NCI-H187 treated with DMSO at 0.1 percent for 48 hours (cell line): ENCODE results near the gene WTAP.
"Not testable (repeated sequence)": the region's sequence is repeated elsewhere in the genome, so short reads cannot be mapped to it uniquely, and the experiment has no call there.

ENCODE experiments used
- DNase-seq: peaks from one replicate; lab custom pipeline; 2025; lab: John Stamatoyannopoulos, UW

WTAP gene

GRCh38 chr6:159762681-159763293 is 35.5 kb downstream of the WTAP start:
- DNase-seq = no peak

GRCh38 chr6:159766906-159767305 is 39.6 kb downstream of the WTAP start:
- no peak for DNase-seq

- DNase-seq = no peak
Measured at GRCh38 chr6:159769470-159769869, 42.2 kb downstream of the WTAP start.

- DNase-seq = no peak
Measured at GRCh38 chr6:159772196-159772595, 44.9 kb downstream of the WTAP start.

GRCh38 chr6:159777240-159777904 is 50.1 kb downstream of the WTAP start:
- no peak for DNase-seq

- DNase-seq = no peak
Measured at GRCh38 chr6:159778131-159778530, 50.8 kb downstream of the WTAP start.

- no peak for DNase-seq
Measured at GRCh38 chr6:159778542-159779103, 51.3 kb downstream of the WTAP start.

- no peak for DNase-seq
Measured at GRCh38 chr6:159788276-159788675, 61.0 kb downstream of the WTAP start.

- DNase-seq = no peak
Measured at GRCh38 chr6:159788753-159789376, 61.6 kb downstream of the WTAP start.

GRCh38 chr6:159789377-159790148 is 62.3 kb downstream of the WTAP start, which contains the start of gene TCP1:
Gene TCP1, minus strand, starts transcription at chr6:159789602. Its CDS starts 134 bp downstream, at chr6:159789468.
- DNase-seq = peak; percentile 95

- peak; percentile 85 for DNase-seq
Measured at GRCh38 chr6:159790149-159790955, 63.0 kb downstream of the WTAP start, which contains the start of gene MRPL18. Gene MRPL18, plus strand, starts transcription at chr6:159790467. Its CDS starts 121 bp downstream, at chr6:159790588.

GRCh38 chr6:159790956-159791598 is 63.8 kb downstream of the WTAP start:
- no peak for DNase-seq

- DNase-seq = not testable (repeated sequence)
Measured at GRCh38 chr6:159794976-159795375, 67.7 kb downstream of the WTAP start.

- DNase-seq = no peak
Measured at GRCh38 chr6:159797554-159797953, 70.2 kb downstream of the WTAP start.

GRCh38 chr6:159800141-159800865 is 73.0 kb downstream of the WTAP start, which contains the start of gene PNLDC1:
Gene PNLDC1, plus strand, starts transcription at chr6:159800276. Its CDS starts 32 bp downstream, at chr6:159800308.
- no peak for DNase-seq

GRCh38 chr6:159801935-159802334 is 74.6 kb downstream of the WTAP start:
- DNase-seq = no peak

GRCh38 chr6:159804504-159804903 is 77.2 kb downstream of the WTAP start:
- DNase-seq = no peak

GRCh38 chr6:159805440-159806020 is 78.2 kb downstream of the WTAP start:
- no peak for DNase-seq
